Activated naive CD4-positive, alpha-beta T cell treated with anti-CD3 and anti-CD28 coated beads, Interleukin-2, amount 10 ng/mL, durations not matched to agents 5 hours and 36 hours (primary cell): Measurements from ENCODE around the gene FGD6. TPM values are rescaled to one million over a fixed set of nuclear protein-coding genes. Genes with fewer than 3 reads are reported as not detected.

Experiments used
- total RNA-seq, 2 experiments: library from RNA; stranded (reverse); gene quantifications; one replicate each; pipeline ENCODE4 v1.2.3, GENCODE V29; 2021

Gene FGD6
- under 1 TPM; 0.20 to 0.60 TPM for total RNA-seq

DNA sequence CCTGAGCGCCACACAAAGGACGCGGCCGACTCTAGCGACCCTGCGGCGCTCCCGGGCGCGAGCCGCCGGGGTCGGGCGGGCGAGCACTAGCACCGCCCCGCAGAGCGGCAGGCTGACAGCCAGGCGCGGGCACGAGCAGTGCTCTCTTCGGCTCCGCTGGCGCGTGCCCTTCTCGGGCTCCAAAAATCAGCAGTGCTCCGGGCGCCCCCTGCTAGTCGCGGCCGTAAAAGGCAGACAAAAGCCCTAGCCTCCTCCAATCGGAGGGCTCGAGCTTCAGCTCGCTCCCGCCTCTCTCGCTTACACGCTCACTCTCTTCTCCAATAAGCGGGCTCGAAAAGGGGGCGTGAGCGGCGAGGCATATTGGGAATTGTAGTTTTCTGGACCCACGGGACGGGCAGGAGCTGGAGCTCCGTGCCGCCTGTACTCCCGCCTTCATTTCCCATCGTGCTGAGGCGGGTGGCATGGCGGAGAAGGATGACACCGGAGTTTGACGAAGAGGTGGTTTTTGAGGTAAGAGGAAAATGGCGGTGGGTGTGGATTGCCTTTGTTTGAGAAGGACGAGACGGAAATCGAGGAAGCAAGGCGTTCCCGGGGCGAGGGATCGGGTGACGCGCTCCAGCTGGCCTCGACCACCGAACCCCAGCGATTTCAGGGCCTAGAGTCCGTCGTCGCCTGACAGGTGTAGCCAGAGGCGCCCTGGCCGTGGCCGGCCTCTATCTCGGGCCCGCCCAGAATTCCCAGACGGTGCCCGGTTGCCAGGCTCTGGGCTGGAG lies at the start of gene FGD6, which contains the start of gene VEZT:
Gene FGD6, minus strand, starts transcription at position 91 of the 773 bp plus-strand sequence. CDS start 227 bp downstream, outside the sequence.
Gene VEZT, plus strand, starts transcription at position 431 of the 773 bp plus-strand sequence. Its CDS starts 44 bp downstream, at position 475.

DNA sequence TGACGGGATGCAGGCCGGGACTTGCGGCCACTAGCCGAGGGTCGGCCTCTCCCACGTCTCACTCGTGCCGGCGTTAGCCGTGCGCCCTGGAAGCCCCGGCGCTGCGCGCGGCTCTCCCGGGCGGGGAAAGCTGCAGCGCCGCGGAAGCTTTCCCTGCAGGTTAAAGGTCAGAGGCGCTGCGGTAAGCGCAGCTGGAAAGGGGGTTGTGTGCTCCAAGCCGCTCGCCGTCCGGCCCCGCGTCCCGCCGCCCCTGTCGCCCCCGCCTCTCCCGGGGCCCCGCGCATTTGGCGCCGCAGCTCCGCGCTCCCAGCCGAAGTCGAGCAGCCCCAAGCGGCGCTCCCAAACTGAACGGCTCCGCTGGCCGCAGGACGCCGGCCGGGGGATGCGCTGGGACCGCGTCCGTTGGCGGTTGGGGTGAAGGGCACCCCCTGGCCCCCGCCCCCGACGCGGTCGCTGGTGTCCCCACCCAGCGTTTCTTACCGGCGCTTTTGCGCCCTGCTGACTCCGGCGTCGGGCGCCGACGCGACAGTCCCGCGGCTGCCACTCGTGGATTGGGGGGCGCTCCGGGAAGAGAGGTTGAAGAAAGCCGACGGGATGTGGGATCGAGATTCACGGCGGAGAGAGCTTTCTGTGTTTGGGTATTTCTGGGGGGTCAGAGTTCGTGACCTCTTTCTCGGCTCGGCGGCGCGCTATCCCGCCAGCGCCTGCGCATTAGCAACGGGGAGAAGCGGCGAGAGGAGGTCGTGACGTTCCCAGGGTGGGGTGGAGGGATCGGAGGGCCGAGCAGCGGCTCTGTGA lies 144.2 kb downstream of the FGD6 start, which contains the start of gene NR2C1:
Gene NR2C1, minus strand, starts transcription at position 719 of the 798 bp plus-strand sequence. CDS start 6,234 bp downstream, outside the sequence.

Other genes with a start within 250 kb of the FGD6 start
- gene NDUFA12, start 213.8 kb downstream of the FGD6 start, total RNA-seq = 100 to 1,000 TPM; 156 to 163 TPM
- gene NR2C1, start 143.8 kb downstream of the FGD6 start, total RNA-seq = 10 to 100 TPM; 39.5 to 49.2 TPM
- gene VEZT, start 340 bp upstream of the FGD6 start, total RNA-seq = 10 to 100 TPM; 31.0 to 37.1 TPM